GM19193 (cell line): ENCODE results near the gene C18orf32.

Experiments used
- POLR2A ChIP-seq: IDR thresholded peaks from 4 replicates; pipeline ENCODE4 v1.6.1; 2011; ENCODE audit not compliant: insufficient read depth, insufficient read length; ENCODE audit errors: extremely low read depth

The C18orf32 gene

DNA sequence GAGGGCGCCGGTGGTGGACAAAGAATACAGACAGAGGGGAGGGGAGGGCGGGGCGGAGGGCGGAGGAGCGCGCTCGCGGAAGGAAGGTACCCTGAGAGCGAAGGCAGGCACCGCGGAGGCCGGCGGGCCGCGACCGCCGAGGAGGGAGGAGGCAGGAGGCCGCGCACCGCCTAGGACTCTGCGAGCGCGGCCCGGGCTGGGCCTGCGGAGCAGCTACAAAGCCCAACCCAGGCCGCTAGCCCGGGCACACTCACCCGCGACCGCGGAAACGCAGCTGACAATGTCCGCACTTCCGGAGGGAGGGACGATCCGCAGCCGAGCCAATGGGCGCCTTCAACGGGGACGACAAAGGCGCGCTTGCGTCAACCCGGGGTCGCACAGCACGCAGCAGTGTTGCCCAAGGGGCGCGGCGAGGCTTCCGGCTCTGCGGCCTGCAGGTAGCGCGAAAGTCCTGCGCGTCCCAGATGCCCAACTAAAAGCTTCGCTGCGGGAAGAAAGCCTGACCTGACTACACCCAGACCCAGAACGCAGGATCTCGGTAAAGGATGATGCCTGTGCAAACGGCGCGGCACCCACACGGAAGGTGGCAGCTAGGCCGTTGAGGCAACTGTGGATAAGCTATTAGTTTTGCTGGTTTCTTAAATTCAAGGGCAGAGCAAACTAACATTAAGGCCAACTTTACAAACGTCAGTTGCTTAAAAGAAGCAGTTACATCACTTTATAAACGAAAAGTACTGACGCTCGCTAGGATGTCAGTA is at the start of gene C18orf32:
Gene C18orf32 (minus strand): TSS at position 282 of the 758 bp plus-strand sequence. CDS start 3,486 bp downstream, outside the sequence.
- TF ChIP-seq POLR2A: peak; percentile 97

DNA sequence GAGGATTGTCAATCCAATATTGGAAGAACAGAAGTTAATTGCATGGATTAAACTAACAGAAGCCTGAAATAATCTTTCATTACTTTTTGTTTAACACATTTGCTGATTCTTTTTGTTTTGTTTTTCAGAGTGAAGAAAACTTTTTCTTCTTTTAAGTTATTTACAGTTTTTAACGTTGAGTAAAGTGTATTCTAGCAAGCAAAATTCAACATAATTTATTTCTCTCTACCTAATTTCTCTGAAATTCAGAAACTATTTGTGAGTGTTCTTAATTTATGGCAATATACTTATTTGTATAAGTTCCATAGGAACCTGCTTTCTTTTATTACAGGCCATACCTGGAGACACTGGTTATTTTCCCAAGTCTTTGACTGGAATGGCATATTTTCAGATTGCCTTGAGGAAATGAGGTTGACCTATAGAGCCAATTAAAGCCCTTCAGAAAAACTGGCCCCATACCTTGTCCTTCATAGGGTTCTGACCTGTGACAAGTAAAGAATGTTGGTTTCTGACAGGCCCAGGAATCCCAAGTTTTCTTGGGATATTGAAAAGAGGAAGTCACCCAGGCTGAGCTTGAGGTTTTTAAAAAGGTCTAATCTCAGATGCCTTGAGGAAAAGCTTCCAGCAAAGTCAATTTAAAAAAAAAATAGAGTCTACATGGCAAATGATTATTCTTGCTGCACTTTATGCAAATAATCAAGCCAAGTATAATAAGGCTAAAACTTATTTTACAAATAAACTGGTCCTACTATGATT is 48.0 kb upstream of the C18orf32 start:
- no peak for TF ChIP-seq POLR2A

DNA sequence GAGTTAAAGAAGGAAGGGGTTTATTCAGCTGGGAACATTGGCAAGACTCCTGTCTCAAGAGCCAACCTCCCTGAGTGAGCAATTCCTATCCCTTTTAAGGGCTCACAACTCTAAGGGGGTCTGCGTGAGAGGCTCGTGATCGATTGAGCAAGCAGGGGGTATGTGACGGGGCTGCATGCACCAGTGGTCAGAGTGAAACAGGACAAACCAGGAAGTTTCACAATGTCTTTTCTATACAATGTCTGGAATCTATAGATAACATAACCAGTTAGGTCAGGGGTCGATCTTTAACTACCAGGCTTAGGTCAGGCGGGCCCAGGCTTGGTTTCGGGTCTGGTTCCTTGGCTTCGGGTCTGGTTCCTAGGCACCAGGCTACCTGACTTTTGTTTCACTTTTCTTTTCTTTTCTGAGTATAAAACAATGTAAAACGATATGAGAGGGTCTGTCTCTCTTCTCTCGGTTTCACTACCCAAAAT is 44.7 kb upstream of the C18orf32 start:
- no peak for TF ChIP-seq POLR2A

DNA sequence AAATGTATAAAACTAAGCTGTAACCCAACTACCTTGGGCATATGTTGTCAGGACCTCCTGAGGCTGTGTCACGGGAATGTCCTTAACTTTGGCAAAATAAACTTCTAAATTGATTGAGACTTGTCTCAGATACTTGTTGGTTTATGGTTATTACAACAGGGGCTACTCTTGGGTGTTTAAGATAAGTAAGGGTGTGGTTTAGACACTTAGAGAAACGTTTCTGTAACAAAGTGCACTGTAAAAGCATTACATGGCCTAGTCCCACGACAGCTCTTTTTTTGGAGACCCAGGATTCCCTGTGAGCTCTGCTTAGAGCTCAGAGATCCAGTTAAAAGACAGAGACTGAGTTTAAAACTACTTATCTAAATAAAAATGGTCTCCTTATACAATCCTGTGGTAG is 42.6 kb upstream of the C18orf32 start:
- no peak for TF ChIP-seq POLR2A

DNA sequence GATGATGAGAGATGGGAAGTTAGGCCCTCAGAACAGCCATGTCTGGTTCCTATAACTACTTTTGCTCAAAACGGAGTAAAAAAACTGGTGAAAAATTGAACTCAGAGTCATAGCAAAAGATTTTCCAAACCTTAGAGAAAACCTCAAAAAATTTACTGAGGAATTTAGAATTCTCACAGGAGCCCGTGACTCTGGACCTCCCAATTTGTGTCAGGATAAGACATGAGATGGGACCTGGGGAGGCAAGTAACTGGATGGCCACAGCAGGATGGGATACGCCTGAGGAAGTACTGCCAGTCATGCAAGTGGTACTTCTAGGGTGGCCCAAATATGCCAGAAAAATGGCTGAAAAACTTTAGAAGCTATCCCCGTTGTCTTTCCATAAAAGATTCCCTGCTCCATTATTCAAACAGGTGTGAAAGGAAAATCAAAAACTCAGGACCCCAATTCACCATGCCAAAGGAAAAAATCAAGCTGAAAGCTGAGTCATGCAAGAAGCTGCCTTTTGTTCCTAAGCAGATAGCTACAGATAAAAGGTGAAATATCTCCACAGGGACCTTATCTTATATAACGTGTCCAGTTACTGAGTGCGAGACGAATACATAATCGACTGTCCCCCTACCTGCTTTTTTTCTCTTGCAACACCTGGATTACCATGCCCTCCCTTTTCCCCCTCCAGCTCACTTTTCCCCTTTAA is 40.7 kb upstream of the C18orf32 start:
- TF ChIP-seq POLR2A: no peak

DNA sequence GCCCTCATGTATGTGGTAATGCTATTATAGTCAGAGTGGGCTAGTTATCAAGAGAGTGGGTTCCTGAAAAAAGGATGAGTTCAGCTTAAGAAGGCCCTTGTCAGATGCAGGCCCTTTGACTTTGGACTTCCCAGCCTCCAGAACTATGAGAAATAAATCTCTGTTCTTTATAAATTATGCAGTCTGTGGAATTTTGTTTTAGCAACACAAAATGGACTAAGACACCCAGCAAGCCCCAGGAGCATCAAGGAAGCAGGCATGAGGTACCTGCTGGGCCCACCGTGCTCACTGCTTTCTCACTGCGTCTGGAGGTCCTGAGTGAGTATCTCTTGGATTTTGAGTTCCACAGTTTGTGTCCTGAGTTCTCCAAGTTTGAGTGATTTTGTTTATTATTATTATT is 38.9 kb upstream of the C18orf32 start:
- no peak for TF ChIP-seq POLR2A

DNA sequence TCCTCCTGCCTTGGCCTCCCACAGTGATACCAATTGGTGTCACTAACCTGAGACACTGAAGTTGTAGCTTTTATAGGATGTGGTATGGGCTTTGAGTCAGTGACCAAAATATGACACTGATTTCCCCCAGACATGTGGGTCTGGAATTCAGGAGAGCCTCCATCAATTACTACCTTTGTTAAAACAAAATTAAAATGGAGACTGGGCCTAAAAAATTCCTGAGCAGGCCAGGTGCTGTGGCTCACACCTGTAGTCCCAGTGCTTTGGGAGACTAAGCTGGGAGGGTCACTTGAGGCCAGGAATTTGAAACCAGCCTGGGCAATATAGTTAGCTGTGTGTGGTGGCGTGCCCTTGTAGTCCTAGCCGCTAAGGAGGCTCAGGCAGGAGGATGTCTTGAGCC is 37.9 kb upstream of the C18orf32 start:
- TF ChIP-seq POLR2A: no peak

DNA sequence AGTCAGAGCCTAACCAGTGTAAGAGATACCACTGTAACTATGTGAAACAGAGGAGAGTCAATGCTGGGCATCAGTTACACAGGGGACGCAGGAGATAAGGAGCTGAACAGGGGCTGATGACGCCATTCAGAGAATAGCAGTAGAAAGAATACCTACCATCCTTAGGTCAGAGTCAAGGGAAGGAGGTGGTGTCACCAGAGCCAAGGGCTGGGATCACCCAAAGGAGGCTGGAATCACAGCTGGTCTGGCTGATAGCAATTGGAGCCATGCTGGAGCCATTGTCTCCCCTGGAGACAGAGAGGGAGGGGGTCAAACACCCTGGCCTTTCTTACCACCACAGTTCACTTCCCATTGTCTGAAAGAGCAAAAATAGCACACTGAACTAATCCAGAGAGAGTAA is 37.3 kb upstream of the C18orf32 start:
- TF ChIP-seq POLR2A: no peak

DNA sequence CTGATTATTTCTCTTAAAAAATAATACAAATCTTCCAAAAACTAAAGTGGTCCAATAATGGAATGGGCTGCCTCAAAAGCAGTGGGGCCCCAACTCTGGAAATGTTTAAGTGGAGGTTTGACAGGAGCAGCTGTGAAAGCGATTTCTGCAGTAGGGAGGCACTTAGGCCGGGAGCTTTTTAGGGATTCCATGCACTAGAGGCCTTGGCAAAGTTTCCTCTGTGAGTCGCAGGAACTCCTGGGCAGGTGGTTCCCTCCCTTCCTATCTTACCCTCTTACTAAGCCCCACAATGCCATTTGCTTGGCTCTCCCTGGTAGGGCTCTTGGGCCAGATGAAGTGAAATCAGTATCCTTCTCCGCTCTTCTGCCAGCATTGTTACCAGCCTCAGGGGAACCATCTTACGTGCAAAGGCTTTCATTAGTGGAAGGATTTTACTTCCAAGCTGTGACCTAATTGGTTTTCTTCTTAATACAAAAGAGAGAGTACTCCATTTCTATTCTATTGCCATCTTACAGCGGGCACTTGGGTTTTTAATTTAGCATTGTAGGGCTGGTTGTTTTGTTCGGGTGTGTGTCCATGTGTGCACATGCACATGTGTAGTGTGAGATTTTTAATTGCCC is 34.3 kb upstream of the C18orf32 start:
- TF ChIP-seq POLR2A: no peak

DNA sequence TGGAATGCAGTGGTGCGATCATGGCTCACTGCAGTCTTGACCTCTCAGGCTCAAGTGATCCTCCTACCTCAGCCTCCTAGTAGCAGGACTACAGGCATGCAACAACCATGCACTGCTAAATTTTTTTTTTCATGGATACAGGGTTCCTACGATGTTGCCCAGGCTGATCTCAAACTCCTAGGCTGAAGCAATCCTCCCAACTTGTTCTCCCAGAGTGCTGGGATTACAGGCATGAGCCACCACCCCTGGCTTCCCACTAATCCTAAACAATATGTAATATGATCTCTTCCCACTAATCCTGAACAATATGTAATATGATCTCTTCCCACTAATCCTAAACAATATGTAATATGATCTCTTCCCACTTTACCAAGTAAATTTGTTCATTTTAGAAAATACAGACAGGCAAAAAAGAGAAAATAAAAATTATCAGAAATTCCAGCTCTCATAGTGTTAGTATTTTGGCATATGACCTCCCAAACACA is 33.7 kb upstream of the C18orf32 start:
- no peak for TF ChIP-seq POLR2A

DNA sequence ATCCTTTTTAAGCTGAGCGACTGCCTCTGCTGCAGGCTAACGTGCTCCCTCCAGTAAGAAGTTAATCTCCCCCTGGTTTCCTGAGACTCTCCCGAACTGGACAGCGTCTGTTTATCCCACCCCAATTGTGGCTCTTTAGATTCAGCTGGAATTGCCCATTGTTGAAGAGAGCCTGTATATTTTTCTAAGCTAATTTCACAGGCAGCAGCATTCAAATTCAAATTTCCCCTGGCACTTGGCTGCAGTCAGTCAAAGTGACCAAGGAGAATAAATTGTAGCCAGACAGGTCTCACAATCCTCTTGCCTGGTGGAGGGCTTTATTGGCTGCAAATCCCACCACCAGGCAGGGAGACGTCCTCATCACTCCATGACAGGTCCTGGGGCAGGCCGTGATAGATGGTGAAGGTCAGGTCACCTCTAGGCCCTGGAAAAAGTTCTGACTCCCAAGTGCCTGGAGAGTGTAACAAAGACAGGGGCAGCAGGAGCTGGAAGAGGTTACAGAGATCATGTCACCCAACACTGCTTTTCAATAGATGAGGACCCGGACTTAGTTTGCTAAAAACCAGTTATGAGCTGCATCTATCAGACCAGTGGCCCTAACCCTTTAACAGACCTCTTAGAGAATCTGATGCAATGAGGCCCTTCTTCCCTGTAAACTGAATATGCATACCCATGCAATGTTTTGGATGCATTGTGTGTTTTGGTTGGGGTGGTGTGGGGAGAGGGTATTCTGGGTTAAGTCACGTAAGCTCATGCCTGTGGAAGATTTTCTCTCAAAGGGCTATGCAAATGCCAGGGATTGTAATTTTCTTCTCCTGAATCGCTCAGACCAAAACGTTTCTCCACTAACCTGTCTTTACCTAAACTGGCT is 32.3 kb upstream of the C18orf32 start:
- TF ChIP-seq POLR2A: no peak

DNA sequence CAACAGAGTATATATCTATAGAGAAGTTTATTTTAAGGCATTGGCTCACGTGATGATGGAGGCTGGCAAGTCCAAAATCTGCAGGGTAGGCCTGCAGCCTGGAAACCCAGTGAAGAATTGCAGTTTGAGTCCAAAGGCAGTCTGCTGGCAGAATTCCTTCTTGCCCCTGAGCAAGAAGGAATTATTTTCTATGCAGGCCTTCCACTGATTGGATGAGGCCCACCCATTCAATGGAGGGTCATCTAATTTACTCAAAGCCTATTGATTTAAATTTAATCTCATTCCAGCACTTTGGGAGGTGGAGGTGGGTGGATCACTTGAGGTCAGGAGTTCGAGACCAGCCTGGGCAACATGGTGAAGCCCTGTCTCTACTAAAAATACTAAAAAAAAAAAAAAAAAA is 30.4 kb upstream of the C18orf32 start:
- no peak for TF ChIP-seq POLR2A

DNA sequence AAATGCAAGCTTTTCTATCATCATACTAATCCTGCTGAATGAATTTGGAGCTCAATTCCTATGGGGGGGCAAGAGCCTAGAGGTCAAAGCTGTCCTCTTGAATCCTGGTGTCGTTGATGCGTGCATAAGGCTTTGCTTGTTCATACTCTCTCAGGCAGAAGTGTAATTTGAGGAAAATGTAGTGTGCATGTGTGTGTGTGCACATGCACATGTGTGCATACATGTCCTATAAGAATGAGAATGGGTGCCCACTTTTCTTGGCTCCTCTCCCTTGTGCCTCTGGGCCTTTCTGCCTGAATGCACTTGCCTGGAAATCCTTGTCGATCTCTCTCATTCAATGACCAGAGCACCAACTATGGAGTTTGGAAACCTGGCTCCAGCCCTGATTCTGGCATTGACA is 28.5 kb upstream of the C18orf32 start:
- no peak for TF ChIP-seq POLR2A

DNA sequence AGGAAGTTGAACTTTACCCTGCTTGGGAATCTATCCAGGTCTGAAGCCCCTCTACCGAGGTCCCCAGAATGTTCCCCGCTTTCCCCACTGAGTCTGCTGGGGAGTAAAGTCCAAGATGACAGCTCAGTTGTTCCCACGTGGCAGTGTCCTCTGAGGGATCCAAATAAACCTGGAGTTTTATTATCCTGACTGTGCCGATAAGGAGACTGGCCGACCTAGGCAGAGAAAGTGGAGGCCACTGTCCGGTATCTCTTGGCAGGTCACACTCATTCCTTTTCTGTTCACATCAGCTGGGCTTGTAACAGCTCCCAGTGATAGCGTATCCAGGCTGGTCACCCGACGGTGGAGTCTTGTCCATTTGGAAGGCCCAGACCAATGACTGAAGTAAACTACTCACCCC is 27.5 kb upstream of the C18orf32 start:
- no peak for TF ChIP-seq POLR2A
